SK-N-MC (cell line): Measurements from ENCODE around the gene CD63.
A peak's percentile ranks its signal among the peaks of the same experiment; 100 is the strongest.

Experiments used
- DNase-seq: peaks from one replicate; pipeline ENCODE4 v3.0.0-alpha.2; 2011; ENCODE audit warnings: low read depth, low spot score
- H3K27ac ChIP-seq: fragments of 200-600 bp; sonication (generic); 2 replicates; pipeline ENCODE4 v1.5.1; 2016; ENCODE audit warnings: mixed run types
- H3K36me3 ChIP-seq: fragments of 200-600 bp; sonication (generic); 2 replicates; pipeline ENCODE4 v1.6.1; 2017; ENCODE audit warnings: antibody characterized with exemption, low read length, mixed read lengths; ENCODE audit not compliant: insufficient read depth
- H3K4me3 ChIP-seq: fragments of 200-600 bp; sonication (generic); 2 replicates; pipeline ENCODE4 v1.5.1; 2016
- H3K9ac ChIP-seq: fragments of 200-600 bp; sonication (generic); 2 replicates; pipeline ENCODE4 v1.8.0; 2017; ENCODE audit warnings: mixed run types, mixed read lengths; ENCODE audit not compliant: insufficient read length
- H3K9me3 ChIP-seq: fragments of 200-600 bp; sonication (generic); 2 replicates; pipeline ENCODE4 v1.6.1; 2017; ENCODE audit warnings: low read depth, mild to moderate bottlenecking, antibody characterized with exemption, low read length, moderate library complexity, mixed read lengths
- EZH2 ChIP-seq: fragments of 200-600 bp; sonication (generic); IDR thresholded peaks from one replicate; pipeline ENCODE4 v1.6.1; 2017; ENCODE audit warnings: antibody characterized with exemption
- FOXP2 ChIP-seq: optimal IDR thresholded peaks from 2 replicates; pipeline ENCODE3; 2011; ENCODE audit warnings: mild to moderate bottlenecking, moderate library complexity; ENCODE audit not compliant: insufficient read depth; ENCODE audit errors: extremely low read length, control extremely low read depth
- POLR2AphosphoS5 ChIP-seq: IDR thresholded peaks from 2 replicates; pipeline ENCODE4 v1.6.1; 2012; ENCODE audit warnings: mild to moderate bottlenecking, low read depth, low read length, borderline replicate concordance

CD63 gene

DNA sequence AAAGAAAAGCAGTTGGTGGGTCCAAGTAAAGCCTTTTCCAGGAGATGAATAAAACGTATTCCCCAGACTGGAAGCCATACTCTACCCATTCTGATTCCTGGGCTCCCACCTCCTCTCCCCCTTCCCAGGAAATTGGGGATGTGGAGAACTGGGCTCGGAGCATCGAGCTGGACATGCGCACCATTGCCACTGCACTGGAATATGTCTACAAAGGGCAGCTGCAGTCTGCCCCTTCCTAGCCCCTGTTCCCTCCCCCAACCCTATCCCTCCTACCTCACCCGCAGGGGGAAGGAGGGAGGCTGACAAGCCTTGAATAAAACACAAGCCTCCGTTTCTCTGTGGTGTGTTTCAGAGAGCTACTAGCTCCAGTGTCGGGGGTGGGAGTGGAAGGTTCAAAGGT lies 9.4 kb downstream of the CD63 start:
- Histone ChIP-seq H3K4me3 (no peak overlapping the region), H3K9ac (no peak overlapping the region), H3K27ac (no peak overlapping the region), H3K36me3 (peaks cover 7% of the 10 kb centered on the region), H3K9me3 (no peaks in the 10 kb centered on the region)
- no peak for DNase-seq
- TF ChIP-seq EZH2: no peak
- TF ChIP-seq POLR2AphosphoS5: no peak
- no peak for TF ChIP-seq FOXP2

DNA sequence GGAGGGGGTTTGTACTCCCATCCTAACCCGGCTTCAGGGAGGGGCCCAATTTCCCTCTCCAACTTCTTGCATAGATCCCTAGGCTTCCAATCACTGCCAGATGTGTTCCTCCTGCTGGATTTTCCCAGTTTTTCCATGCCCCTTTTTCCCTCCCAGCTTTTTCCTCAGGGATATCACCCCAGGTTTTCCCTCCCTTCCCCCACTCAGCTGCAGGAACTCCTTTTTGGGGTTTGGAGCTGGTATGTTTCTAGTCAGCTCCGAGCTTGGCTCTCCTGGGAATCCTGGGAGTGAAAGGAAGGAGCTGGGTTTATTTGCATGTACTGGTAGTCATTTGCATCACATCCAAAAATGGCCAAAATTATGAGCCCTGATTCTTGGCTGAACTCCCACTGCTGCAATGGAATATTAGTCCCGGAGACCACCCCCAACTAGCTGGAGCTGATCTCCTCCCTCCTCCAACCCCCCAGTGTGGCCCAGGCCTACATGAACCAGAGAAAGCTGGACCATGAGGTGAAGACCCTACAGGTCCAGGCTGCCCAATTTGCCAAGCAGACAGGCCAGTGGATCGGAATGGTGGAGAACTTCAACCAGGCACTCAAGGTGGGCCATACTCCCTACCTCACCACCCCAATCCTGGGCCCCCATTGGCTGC lies 10.1 kb downstream of the CD63 start:
- peak overlapping the region; percentile 30 for H3K4me3 ChIP-seq
- H3K9ac ChIP-seq: no peak overlapping the region
- peaks cover under 1% of the 10 kb centered on the region; the same call in 1 of the 2 replicates for H3K36me3 ChIP-seq
- no peaks in the 10 kb centered on the region for H3K9me3 ChIP-seq
- DNase-seq: no peak
- H3K27ac ChIP-seq: peak overlapping the region; percentile 45; the same call in 1 of the 2 replicates
- no peak for TF ChIP-seq POLR2AphosphoS5
- TF ChIP-seq FOXP2: no peak
- no peak for TF ChIP-seq EZH2

DNA sequence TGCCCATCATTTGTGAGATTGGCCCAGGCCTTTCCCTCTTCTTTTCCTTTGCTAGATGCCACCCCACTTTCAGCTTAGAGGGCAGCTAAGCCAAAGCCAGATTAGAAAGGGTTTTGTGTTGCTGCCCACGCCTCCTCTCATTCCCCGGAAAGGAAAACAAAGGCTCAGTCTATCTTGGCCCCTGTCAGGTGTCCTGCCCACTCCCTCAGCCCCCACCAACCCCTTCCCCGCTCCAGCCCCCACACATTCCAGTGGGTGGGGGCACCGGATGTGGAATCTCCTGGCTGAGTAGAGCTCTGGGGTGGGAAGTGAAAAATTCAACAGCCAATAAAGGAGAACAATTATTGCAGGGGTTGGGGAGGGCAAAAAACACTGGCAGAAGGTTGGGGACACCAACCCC lies 10.8 kb downstream of the CD63 start:
- Histone ChIP-seq H3K27ac (peak overlapping the region; percentile 45; the same call in 1 of the 2 replicates), H3K4me3 (peak overlapping the region; percentile 30; the same call in 1 of the 2 replicates), H3K36me3 (no peaks in the 10 kb centered on the region), H3K9me3 (no peaks in the 10 kb centered on the region), H3K9ac (no peak overlapping the region)
- TF ChIP-seq FOXP2 (no peak), EZH2 (no peak), POLR2AphosphoS5 (no peak)
- DNase-seq: no peak

DNA sequence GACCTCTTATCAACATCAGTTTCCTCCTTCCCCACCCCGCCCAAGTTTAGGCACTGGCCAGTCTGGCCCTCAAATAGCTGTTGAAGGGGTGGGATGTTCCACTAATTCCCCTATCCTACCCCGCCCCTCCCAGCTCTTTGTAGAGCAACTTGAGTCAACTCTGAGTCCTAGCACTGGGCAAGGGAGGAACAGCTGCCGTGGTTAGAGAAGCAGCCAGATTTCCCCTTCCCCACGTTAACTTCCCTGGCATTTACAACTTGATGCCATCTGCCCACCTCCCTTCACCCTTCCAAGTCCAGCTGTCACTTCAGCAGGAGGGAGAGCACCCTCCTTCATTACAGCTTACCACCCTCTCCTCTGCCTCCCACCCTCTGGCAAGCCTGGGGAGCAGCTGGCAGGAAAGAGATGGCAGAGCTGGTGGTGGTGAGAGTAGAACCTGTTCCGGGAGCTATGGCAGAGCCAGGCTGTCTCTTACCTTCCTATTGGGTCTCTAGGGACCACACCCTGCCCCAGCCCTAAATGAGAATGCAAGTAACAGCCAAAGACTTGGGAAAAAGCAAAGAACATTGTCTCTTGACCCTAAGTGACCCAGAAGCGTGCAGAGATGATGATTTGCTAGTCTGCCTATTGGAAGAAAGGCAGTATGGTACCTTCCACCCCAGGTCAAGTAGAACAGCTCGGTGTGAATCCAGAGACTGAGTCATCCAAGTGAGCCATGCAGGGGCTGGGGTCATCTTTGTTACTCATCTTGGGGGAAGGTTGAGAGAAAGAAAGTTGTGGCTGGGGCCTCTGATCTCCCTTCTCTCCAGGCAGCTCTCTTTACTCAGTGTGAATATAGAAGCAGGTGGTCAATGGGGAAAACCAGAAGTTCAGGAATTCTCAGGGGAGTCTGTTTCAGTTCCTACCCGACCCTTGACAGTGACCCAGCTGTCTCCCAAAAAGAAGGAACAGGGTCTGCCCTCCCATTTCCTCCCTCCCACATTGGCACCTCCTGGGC lies 11.5 kb downstream of the CD63 start:
- H3K36me3 ChIP-seq: no peaks in the 10 kb centered on the region
- peak overlapping the region; percentile 88 for H3K9ac ChIP-seq
- no peak for DNase-seq
- TF ChIP-seq EZH2 (no peak), FOXP2 (no peak), POLR2AphosphoS5 (no peak)
- peak overlapping the region; percentile 93 for H3K4me3 ChIP-seq
- H3K27ac ChIP-seq: 0 out of 2 replicates have a peak overlapping the region, but pooled peaks have one; percentile 95
- H3K9me3 ChIP-seq: no peaks in the 10 kb centered on the region

DNA sequence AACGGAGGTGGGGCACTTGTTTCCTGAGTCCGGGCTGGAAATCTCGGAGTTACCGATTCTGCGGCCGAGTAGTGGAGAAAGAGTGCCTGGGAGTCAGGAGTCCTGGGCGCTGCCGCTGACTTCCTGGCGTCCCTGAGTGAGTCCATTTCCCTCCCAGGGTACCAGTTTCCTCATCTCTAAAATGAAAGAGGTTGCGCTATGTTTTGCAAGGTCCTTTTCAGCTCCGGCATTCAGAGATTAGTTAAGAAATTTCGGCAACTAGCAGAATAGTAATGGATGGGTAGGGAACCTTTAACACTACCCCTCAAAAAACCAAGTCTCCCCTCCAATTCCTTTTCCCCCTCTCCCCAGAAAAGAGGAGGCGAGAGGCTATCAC lies 12.2 kb downstream of the CD63 start:
- no peak for DNase-seq
- Histone ChIP-seq H3K36me3 (no peaks in the 10 kb centered on the region), H3K9ac (peak overlapping the region; percentile 88), H3K27ac (peak overlapping the region; percentile 95), H3K4me3 (peak overlapping the region; percentile 93), H3K9me3 (no peaks in the 10 kb centered on the region)
- no peak for TF ChIP-seq EZH2
- TF ChIP-seq POLR2AphosphoS5: no peak
- no peak for TF ChIP-seq FOXP2

DNA sequence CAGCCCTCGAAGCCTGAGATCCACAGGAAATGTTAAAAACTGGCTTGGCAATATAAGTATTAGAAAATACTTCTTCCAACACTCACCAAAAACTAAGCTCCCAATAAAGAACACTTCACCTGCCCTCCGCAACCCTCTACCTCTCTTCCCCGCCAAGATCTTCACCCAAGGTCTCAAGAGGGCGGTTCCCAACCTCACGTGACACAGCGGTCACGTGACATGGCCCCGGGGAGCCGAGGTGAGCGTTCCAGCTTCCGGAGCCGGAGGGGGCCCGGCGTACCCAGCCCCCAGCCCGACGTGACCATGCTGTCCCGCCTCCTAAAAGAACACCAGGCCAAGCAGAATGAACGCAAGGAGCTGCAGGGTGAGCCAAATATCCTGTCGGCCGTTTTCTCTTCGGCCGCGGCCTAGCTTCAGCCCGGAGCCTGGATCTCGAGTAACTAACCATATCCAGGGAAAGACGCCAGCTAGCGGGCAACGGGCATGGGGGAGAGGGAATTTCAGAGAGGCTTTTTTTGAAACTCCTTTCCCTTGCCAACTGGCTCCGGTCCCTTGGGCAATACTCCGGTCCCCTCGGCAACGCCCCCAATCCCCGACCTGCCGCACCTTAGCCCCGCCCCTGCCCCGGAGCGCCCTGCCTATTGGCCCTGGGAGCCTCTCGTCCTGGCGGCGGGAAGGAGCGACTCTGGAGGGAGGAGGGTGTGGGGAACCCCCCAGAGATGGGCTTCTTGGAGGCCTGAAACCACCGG lies 12.8 kb downstream of the CD63 start, which contains the start of gene BLOC1S1:
Gene BLOC1S1, plus strand, starts transcription at position 214 of the 749 bp plus-strand sequence. Its CDS starts 6 bp downstream, at position 220.
- peak within 1 kb of the TSS; percentile 88 for H3K9ac ChIP-seq
- DNase-seq: peak; percentile 48

DNA sequence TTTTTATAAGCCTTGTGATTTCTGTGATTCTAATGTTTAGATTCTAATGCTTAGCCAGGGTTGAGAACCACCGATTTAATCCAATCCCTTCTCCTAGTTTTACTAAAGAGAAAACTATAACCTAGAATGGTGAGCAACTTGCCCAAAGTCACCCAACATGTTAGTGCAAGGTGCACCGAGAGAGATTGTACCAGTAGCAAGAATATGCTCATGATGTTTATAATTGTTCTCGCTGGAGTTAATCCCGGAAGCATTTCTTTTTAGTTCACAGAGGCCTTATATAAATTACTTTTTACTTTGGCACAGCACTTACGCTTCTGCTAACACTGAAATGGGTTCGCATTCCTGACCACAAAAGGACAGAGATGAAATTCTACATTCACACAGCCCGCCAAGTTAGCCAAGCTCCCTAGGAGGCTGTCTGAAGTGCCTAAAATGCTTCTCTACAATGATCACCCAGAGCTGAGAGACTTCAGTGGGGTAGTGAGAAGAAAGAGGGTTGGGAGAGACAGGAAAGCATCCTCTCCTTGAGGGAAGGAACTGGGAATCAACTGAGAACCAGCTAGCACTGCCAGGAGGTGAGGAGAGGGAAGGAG lies 13.5 kb downstream of the CD63 start:
- Histone ChIP-seq H3K4me3 (peak overlapping the region; percentile 93), H3K9ac (peak overlapping the region; percentile 88), H3K27ac (peak overlapping the region; percentile 95; the same call in 1 of the 2 replicates), H3K9me3 (no peaks in the 10 kb centered on the region), H3K36me3 (no peaks in the 10 kb centered on the region)
- no peak for DNase-seq
- TF ChIP-seq POLR2AphosphoS5 (no peak), FOXP2 (no peak), EZH2 (no peak)

More for the DNA sequence above, 12.8 kb downstream of the CD63 start, which contains the start of gene BLOC1S1:
- Histone ChIP-seq H3K4me3 (peak within 1 kb of the TSS; percentile 93), H3K9me3 (no peaks in the 10 kb centered on the region), H3K36me3 (no peaks in the 10 kb centered on the region), H3K27ac (peak within 1 kb of the TSS; percentile 95)
- TF ChIP-seq FOXP2: no peak
- TF ChIP-seq POLR2AphosphoS5: peak; percentile 73
- TF ChIP-seq EZH2: no peak

DNA sequence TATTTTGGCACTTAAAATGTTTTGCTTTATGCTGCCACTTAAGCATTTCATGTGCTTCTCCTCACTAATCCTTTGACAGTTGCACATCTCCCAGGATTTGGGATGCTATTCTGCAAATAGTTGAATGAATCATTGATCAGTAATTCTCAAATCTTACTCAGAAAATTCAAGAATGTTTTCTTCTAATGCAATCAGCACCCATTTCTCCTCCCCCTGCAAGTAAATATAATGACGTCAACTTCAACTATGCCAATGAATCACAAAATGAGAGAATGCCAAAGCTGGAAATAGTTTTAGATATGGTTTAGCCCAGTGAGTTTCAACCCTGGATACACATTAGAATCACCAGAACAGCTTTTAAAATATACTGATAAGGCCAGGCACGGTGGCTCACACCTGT lies 15.1 kb downstream of the CD63 start:
- Histone ChIP-seq H3K27ac (no peak overlapping the region), H3K36me3 (no peaks in the 10 kb centered on the region), H3K4me3 (no peak overlapping the region), H3K9me3 (no peaks in the 10 kb centered on the region), H3K9ac (no peak overlapping the region)
- no peak for DNase-seq
- TF ChIP-seq EZH2: no peak
- no peak for TF ChIP-seq FOXP2
- no peak for TF ChIP-seq POLR2AphosphoS5
